Measurements from ENCODE around the gene MRM2.

DNA sequence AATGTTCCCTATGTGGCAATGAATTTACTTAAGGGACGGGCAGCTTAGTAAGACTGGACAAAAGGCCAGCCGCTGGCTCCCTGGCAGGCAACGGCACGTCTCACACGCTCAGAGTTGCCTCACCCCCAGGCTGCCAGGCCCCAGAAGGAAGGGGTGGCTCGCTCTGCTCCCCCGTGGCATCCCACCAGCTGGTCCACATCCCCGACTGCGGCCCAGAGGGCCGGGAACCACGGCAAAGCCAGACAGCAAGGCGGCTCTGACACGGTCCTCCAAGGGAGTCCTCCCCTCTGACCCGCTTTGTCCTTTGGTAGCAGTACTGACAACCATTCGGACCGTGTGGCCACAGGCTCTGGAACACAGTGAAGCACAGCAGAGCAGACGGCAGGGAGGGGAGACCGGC lies 34.1 kb upstream of the MRM2 start:
- TF ChIP-seq, protein P1, sequence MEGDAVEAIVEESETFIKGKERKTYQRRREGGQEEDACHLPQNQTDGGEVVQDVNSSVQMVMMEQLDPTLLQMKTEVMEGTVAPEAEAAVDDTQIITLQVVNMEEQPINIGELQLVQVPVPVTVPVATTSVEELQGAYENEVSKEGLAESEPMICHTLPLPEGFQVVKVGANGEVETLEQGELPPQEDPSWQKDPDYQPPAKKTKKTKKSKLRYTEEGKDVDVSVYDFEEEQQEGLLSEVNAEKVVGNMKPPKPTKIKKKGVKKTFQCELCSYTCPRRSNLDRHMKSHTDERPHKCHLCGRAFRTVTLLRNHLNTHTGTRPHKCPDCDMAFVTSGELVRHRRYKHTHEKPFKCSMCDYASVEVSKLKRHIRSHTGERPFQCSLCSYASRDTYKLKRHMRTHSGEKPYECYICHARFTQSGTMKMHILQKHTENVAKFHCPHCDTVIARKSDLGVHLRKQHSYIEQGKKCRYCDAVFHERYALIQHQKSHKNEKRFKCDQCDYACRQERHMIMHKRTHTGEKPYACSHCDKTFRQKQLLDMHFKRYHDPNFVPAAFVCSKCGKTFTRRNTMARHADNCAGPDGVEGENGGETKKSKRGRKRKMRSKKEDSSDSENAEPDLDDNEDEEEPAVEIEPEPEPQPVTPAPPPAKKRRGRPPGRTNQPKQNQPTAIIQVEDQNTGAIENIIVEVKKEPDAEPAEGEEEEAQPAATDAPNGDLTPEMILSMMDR (IDR thresholded peaks at IDR 0.05): no peak
- TF ChIP-seq POLR2A (IDR thresholded peaks at IDR 0.05): no peak

All from tibial nerve (tissue), 3 donors.